Activated CD4-positive, alpha-beta T cell treated with anti-CD3 and anti-CD28 coated beads, Interleukin-2, amount 50 U/mL, for 24 hours (primary cell): ENCODE results near the gene TLK1.

Experiments
- DNase-seq, 2 donors: peaks; one replicate each; pipeline ENCODE4 v3.0.0-alpha.2; 2020; ENCODE audit warnings: low read depth in 1 of 2, low spot score in 1 of 2

The TLK1 gene

DNA sequence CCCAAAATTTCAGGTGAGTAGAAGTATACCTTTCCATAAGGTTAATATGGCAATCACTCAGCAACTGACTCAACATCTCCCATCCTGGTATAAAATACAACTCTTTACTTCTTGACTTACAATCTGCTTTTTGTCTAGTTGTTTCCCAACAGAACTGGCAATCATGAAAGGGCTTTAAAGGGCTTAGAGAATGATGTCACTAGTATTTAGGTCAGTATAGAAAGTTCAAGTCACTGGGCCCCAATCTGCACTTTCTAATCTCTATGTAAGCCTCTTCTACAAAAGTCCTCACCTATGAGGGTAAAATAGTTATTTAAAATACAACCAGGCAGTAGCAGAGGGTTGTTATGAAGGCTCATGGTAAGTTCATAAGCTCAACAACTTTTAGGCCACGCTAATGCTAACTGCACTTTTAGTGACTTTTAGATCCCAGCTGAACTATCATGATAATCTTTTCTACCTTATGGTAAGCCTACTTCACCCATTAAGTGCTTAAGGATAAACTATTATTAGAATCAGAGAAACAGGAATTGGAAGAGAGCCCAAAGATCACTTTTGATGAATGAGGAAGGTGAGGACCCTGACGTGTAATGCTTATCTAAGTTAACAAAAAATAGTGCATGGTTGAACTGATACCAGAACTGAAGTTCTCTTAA is 152.0 kb downstream of the TLK1 start:
- DNase-seq: no peak

DNA sequence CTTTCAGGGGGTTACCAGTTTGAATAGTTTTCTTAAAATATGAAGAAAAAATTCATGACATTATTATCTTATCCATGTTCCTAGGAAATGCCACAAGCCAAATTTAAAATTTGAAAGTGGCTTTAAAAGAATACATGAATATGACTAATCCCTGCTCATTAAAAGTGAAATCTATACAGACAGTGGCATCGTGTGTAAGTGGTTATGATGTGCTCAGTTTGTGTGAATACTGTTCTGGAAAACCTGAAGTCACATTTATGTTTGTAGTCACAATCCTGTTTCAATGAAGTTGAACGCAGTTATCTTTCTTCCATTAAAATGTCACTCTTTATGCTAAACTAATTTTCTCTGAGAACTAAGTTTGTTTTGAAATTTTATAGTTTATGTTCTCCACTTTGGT is 155.9 kb downstream of the TLK1 start:
- no peak for DNase-seq

DNA sequence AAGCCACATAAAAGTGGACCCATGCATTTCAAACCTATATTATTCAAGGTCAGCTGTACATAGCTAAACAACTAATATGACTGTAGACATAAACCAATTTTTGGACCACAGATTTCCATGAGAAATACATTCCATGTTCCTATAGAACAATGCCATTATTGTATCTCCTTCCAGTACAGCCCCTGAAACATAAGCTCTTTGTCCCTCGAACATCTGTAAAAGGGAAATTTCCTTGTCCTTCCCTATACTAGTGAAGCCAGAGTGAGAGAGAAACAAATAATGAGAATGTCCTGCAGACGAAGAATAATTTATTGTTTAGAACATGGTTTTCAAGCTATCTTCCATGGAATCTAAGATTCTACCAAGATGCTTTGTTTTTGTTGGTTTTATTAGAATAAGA is 156.3 kb downstream of the TLK1 start:
- no peak for DNase-seq

DNA sequence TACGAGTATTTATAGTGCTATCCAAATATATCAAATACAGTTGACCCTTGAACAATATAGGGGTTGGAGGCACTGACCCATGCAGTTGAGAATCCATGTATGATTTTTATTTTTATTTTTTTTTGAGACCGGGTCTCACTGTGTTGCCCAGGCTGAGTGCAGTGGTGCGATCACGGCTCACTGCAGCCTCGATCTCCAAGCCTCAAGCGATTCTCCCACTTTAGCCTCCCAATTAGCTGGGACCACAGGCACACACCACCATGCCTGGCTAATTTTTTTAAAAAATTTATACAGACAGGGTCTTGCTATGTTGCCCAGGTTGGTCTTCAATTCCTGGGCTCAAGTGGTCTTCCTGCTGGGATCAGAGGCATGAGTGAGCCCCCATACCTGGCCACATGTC is 161.0 kb downstream of the TLK1 start:
- no peak for DNase-seq

DNA sequence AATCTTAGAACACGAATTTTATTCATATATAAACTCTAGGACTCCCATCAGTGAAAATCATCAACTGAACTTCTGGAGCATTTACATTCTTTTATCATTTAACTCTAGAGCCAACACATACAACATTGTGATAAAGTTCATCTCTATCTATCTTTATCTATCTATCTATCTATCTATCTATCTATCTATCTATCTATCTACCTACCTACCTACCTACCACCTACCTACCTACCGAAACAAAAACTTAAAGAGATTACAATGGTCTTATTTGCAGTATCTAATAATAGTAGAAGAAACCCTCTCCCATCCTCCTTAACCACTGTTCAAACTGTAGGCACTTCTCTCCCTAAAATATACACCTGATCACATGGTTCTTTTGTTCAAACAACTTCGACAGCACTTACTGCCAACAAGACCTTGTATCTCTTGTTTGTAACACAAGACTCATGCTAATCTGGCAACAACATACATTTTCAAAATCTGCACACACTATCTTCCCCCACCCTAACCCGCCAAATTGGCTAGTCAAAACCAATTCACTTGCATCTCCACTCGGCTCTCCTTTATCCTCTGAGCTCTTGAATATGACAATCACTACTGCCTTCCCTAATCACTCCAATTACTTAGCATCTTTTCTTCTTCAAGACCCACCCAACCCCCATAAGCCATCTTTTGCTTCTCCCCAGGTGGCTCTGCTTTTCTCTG is 162.6 kb downstream of the TLK1 start:
- no peak for DNase-seq

DNA sequence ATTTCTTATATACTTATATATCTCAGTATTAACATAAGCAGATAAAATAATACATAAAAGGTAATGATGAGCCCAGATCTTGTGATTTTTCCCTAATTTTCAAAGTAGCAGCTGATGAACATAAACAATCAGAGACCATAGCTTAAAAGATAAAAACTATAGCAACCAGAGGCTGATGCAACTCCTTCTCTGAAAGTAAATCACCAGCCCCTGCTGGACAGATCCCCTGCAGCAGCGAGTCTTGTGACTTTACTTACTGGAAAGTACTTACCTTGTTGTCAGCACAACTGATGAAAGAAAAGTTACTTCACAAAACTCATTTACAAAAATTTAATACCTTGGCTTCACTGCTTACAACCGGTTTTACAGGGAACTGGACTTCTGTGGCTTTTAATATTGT is 164.4 kb downstream of the TLK1 start:
- no peak for DNase-seq

DNA sequence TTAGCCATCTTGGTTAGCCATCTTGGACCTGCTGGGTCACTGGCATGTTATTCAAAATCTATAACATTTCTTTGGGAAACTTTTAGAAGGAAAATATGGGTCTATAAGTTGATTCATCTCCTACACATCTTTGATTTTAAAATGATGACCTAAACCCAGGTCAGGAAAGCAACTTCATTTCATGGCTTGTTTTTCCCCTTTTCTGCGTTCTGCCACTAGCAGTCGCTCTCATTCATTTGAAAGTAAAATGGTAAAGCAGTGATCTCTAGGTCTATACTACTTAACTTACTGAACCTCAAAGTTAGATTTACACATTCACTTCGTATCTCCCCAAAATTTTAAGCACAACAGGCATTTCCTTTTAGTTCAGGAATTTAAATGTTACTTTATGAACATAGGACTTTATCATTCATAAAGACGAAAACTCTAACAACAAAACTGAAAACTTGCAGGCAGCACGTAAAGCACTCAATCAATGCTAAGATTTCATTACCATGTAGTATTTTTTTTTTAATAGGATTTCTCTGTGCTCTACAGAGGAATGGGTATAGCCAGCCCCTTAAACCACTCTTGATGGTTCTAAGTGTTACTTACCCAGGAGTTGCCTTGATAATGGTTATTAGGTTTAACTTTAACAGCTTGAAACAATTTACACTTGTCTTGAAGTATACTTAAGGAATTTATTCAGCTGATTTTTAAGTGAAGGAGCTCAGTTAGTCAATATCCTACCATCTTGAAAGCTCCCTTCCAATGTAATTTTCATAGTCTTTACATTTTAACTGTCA is 169.1 kb downstream of the TLK1 start:
- DNase-seq: no peak

DNA sequence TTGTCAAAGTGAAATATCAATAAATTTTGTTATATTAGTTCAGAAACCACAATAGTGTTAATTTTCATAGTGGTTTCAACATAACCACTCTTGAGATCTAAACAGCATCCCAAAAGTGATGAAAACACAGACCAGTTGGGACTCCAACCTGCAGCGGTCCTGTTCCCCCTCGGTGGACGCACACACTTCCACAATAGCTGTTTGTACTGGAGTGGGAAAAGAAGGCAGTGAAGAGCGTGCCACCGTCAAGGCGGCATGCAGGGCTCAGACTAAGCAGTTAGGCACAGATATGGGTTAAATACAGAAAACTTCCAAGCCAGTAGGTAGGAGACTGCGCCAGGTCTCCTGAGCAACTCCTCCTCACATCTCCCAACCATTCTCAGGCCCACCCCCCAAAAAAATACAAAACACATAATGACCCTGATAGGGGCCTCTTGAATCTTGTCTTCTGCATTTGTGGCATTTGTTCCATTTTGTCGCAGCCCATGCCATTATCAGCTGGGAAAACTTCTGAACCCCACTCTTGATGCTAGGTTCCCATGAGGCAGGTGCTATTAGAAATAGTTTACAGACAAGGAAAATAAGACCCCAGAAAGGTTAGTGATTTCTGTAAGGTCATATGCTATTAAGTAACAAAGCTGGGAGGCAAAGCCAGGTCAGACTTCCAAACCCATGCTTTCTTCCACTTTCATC is 174.0 kb downstream of the TLK1 start:
- DNase-seq: no peak

DNA sequence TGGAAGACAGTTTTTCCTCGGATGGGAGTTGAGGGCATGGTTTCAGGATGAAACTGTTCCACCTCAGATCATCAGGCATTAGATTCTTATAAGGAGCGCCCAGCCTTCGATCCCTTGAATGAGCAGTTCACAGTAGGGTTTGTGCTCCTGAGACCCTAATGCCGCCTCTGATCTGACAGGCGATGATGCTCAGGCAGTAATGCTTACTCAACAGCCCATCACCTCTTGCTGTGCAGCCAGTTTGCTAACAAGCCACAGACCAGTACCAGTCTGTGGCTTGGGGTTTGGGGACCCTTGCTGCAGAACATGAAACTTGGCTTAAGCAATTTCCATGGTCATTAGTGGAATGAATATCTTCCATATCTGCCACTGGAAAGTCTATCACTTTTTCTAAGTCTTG is 175.3 kb downstream of the TLK1 start:
- no peak for DNase-seq

DNA sequence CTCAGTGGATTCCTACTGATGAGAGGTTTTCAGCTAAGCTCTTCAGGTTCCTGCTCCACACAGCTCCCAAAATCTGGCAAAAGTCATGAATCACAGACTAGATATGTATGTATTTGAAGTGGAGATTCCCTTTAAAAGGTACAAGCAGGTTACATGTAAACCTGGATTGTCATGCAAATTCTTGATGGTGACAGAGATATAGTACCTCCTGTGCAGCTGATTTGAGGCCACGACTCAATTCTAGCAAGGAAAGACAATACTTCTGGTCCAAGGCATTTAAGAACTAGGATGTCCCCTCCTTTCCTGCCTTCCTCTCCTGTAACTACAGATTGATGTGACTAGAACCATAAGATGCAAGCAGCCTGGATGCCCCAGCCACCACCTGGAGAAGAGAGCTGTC is 176.6 kb downstream of the TLK1 start:
- no peak for DNase-seq

DNA sequence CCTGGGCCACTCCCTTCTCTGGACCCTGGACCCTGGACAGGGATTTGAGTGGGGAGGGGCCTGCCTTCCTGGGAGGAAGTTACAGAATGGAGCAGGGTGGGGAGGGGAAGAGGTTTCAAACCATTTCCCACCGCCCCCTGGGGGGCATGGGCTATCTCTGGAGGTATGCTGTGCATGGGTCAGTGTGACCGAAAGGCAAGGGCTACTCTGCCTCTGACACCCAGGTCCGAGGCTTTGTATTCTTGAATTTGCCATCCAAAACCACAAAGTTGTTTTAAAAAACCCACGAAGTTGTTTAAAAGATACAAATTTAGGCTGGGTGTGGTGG is 184.8 kb downstream of the TLK1 start:
- DNase-seq: no peak

DNA sequence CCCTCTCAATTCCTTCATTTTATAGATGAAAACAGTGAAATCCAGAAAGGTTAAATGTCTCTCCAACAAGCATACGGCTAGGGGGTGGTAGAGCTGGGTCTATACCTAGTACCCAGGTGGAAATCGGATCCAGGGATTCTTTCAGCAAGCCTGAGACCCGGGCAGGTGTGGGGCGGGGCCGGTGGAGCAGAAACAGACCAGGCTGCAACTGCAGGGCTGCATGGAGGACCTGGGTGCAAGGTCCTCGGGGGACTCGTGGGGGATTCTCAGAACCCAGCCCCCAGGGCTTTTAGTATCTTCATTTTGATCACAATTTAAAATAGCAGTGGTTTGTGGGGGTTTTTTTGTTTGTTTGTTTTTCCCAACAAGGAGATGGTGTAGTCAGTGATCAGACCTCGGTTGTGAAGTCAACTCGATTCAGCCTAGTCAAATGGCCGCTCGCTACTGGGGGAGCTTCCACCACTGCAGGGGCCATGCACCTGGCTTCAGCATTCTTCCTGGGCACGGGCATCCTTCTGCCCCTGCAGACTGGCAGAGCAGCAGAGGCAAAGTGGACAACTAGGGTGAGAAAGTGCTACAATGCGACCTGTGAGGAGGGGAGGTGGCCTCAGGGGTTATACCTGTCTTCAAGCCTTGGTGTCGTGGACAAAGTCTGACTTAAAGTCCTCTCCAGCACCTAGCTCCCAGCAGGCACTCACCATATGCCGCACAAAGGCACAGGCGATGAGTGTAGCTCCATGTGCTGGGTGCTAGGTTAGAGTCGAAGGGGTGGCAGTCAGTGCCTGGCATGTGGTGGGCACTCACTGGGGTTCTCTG is 185.4 kb downstream of the TLK1 start:
- DNase-seq: no peak

DNA sequence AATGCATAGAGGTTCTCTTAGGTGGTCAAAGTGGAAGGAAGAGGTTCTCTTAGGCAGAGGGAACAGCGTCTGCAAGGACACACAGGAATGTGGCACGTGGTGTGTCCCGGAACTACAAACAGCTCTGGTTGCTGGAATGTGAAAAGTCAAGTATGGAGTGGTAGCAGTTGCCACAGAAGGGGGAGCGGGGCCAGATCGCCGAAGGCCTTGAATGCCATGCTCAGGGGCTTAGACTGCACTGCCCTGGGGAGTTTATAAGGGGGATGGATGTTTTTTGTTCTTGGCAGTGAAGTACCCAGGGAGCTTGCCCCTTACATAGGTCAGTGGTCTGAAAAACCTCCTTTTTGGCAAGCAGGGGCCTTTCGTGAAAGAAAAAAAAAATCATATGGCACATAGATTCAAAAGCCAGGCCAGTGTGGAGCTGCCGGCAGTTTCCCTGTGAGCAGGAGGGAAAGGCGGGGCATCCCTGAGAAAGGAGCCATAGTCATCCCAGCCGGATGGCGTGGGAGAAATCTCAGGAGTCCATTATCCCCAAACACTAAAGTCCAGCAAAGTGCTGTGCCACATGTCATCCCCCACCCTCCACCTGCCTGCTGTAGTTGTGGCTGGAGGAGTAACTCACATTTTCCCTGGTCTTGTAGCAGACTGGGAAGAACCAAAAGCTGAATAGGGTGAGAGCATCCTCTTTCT is 186.2 kb downstream of the TLK1 start:
- DNase-seq: no peak

DNA sequence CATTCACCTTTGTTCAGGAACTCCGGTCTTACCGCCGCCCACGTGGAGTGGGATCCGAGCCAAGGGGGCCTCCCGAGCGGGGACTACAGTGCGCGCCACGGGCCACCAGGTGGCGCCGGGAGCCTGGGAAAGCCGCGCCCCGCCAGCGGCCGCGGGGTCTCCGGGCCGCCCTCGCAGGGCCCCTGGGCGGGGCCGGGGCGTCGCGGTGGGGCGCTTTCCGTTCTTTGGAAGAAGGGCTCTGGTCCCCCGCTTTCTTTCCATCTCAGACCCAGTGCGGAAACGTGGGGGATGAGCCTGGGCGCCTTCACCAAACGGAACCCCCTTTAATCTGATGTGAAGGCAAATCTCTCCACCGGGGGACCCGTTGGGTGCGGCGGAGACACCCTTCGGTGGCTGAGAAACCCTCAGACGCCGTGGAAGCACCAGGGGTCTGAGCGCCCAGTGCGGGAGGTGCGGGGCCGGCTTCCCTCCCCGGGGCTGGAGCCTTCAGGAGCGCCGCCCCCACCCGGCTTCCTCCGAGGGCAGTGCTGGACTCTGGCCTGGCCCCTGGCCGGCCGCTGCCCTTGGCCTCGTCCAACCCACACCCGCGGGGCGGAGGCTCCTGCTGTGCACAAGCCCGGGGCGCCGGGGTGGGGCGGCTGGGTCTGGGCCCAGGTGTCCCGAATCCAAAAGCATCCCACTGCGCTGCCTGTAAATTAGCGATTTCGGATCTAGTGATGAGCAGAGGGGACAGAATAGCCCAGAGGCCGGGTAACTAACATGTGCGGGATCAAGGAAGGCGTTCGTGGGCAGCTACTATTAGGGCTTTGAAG is 187.0 kb downstream of the TLK1 start:
- peak; percentile 77 to 84 for DNase-seq

DNA sequence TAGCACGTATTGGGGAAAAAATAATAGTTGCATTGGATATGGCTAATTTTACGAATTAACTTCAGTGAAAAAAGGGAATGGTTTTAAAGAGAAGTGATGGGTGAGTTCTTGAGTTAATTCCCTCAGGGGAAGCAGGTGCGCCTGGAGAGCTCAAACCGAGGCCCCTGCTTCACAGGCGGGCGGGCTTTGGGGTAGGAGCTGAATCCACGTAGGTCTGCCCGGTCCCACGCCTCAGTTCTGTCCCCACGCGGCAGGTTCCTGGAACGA is 187.5 kb downstream of the TLK1 start:
- DNase-seq: no peak

DNA sequence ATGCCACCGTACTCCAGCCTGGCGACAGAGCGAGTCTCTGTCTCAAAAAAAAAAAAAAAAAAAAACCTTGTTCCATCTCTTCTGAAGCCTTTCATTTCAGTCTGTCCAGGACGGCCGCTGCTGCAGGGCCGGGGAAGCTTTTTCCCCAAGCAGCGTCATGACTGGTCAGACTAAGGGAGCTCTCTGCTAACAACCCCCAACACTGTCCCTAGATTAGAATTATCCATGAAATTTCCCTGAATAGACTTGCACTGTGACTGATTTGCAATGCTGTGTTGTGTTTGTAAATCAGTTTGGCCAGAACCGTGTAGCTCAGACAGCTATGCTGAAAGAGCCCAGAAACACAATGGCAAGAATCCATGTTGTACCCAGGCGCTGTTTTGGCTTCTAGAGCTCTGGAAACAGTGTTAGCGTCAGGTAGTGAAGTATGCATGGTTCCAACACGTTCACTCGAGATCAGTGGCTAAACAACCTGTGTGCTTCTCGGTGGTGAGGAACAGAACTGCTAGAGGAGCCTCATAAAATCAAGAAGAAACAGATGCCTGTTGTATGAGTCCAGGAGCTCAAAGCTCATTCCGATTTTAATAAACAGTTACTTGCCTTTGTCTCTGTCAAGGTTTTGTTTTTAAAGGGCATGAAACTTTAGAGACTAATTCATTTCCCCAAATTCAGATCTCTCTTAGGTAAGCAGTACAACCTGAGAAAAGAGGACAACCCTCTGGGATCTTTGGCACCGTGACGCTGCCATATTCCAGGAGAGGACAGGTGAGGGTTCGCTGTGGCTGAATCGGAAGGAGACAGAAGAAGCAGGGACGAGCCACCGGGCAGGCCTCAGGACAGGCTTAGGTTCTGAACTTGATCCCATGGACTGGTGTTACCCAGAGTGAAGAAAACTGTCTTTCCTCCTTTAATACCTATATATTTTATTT is 188.1 kb downstream of the TLK1 start:
- DNase-seq: no peak

DNA sequence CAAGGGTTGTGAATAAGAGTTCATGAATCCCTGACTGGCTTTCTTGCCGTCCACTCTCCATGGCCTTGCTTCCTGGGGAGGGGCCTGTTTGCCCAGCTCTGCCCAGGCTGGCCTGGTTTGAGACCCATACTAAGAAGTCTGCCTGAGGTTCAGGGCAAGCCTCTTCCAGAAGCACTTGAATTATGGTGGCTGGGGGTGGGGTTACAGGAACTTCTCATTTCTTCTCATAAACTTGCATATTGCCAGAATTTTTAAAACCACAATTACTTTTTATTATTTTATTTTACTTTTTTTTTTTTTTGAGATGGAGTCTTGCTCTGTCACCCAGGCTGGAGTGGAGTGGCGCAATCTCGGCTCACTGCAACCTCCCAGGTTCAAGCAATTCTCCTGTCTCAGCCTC is 189.6 kb downstream of the TLK1 start:
- no peak for DNase-seq

DNA sequence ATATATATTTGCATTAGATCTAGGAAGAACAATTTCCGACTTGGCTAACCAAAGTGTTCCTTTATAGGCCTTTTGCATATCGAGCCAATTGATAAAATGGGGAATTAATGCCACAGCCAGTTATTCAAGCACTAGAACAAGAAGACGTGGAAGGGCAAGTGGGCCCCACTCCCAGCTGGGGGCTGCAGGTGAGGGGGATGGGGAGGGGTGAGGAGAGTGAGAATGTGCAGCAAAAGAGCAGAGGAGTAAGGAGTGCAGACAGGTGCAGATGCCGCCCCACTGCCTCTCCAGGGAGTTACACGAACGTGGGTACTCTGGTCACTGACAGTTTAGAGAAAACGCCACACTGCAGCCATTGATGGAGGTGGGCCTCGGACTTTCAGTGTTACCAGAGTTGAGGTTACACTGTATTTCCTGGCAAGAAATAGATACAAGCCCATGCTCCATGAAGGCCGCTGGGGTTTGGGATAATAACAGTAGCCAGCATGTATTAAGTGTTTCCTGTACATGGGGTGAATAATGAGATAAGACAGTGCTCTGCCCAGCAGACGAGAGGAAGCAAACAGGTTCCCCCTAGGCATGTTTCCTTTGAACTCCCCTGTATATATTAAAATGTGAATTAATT is 190.7 kb downstream of the TLK1 start:
- DNase-seq: no peak
